ENCODE measurements around the gene PATE1. TPM values are rescaled to one million over a fixed set of nuclear protein-coding genes. Genes with fewer than 3 reads are reported as not detected.

PATE1 gene
- total RNA-seq, 1 experiment from 2014 or later = not detected

DNA sequence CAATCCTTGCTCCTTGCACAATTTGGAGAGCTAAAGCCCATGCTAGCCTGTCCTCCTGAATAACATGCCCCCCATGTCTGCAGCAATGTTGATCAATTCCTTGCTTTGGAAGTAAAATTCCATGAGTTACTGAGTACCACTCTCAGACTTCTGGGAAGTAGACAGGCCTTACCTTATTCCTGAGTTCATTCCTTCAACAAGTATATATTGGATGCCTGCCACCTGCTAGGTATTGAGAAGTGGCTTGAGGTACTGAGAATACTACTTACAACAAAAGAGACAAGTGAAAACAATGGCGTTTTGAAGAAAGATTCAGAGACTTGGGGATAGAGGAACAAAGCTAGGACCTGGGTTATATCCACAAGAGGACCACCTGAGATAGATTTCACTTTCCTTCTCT lies 20.2 kb downstream of the PATE1 start:
- H3K27me3 ChIP-seq (replicated peaks; ENCODE audit: control insufficient read depth, insufficient read depth, low read length) = 0 out of 2 replicates have a peak, but pooled peaks cover 2% of the 10 kb centered on the region
- no TSS peak for BruUV-seq (replicated peaks)
- no peaks in the 10 kb centered on the region for H3K9me3 Mint-ChIP-seq (ENCODE audit: unreplicated experiment)
- H3K4me3 ChIP-seq (ENCODE audit: low read depth, low read length) = no peak overlapping the region
- H3K27me3 Mint-ChIP-seq (ENCODE audit: insufficient read depth, unreplicated experiment) = peaks cover 35% of the 10 kb centered on the region
- intact Hi-C loops (cut with micrococcal nuclease; ENCODE audit: unreplicated experiment) = no loop called here
- no peaks in the 10 kb centered on the region for H3K36me3 Mint-ChIP-seq (ENCODE audit: insufficient read depth, unreplicated experiment)
- CTCF ChIA-PET = no interaction called here
- no peaks in the 10 kb centered on the region for H3K9me3 ChIP-seq
- DNase-seq = no peak
- H3K27ac Mint-ChIP-seq (ENCODE audit: unreplicated experiment) = no peak overlapping the region
- TF ChIP-seq, protein P1, sequence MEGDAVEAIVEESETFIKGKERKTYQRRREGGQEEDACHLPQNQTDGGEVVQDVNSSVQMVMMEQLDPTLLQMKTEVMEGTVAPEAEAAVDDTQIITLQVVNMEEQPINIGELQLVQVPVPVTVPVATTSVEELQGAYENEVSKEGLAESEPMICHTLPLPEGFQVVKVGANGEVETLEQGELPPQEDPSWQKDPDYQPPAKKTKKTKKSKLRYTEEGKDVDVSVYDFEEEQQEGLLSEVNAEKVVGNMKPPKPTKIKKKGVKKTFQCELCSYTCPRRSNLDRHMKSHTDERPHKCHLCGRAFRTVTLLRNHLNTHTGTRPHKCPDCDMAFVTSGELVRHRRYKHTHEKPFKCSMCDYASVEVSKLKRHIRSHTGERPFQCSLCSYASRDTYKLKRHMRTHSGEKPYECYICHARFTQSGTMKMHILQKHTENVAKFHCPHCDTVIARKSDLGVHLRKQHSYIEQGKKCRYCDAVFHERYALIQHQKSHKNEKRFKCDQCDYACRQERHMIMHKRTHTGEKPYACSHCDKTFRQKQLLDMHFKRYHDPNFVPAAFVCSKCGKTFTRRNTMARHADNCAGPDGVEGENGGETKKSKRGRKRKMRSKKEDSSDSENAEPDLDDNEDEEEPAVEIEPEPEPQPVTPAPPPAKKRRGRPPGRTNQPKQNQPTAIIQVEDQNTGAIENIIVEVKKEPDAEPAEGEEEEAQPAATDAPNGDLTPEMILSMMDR (IDR thresholded peaks at IDR 0.05; ENCODE audit: insufficient read depth in 1 of 2, low read depth in 1 of 2, low read length in 1 of 2, severe bottlenecking in 1 of 2, unreplicated experiment in 1 of 2) = no peak
- no peaks in the 10 kb centered on the region for H3K4me1 Mint-ChIP-seq (ENCODE audit: low read depth, unreplicated experiment)
- no peaks in the 10 kb centered on the region for H3K36me3 ChIP-seq (ENCODE audit: control insufficient read depth, insufficient read depth, low read length)
- POLR2A ChIA-PET = no interaction called here
- H3K4me3 Mint-ChIP-seq (ENCODE audit: unreplicated experiment) = no peak overlapping the region
- H3K4me1 ChIP-seq = 0 out of 2 replicates have a peak, but pooled peaks cover 3% of the 10 kb centered on the region

DNA sequence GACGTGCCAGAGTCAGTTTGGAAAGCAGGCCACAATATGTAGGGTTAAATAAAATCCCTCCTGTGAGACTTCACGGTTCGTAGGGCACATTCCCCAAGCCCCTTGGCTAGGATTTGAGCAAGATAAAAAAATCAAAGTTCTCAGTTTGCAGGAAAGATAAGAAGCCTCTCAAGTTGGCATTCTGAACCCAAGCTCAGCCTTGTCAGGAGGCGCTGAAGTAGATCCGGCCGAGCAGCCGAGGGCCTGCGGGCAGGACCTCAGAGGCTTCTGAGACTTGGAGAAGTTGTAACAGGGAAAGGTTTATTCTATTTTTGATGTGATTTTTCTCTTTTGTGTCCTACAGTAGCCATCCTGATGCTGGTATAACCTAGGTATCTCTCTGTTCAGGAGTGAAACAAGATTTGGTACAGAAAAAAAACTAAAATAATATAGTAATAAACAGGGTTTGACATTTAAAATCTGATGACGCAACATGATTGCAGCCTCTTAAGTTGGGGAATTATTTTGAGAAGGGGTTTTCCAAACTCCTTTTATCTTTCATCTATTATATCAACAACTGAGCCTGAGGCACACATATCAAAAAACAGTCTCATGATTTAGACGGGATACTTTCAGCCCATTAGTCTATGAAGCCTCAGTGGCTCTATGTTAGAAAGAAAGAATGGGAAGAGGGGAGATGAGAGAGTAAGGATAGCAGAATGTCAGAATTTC lies 22.4 kb downstream of the PATE1 start:
- H3K4me1 Mint-ChIP-seq (ENCODE audit: low read depth, unreplicated experiment) = no peaks in the 10 kb centered on the region
- ChIA-PET CTCF (no interaction called here), POLR2A (no interaction called here)
- 0 out of 2 replicates have a peak, but pooled peaks cover 3% of the 10 kb centered on the region for H3K4me1 ChIP-seq
- DNase-seq = no peak
- intact Hi-C loops (cut with micrococcal nuclease; ENCODE audit: unreplicated experiment) = no loop called here
- BruUV-seq (replicated peaks) = no TSS peak
- peaks cover 43% of the 10 kb centered on the region for H3K27me3 Mint-ChIP-seq (ENCODE audit: insufficient read depth, unreplicated experiment)
- H3K9me3 ChIP-seq = no peaks in the 10 kb centered on the region
- H3K4me3 ChIP-seq (ENCODE audit: low read depth, low read length) = no peak overlapping the region
- H3K36me3 Mint-ChIP-seq (ENCODE audit: insufficient read depth, unreplicated experiment) = no peaks in the 10 kb centered on the region
- no peak overlapping the region for H3K4me3 Mint-ChIP-seq (ENCODE audit: unreplicated experiment)
- 0 out of 2 replicates have a peak, but pooled peaks cover 2% of the 10 kb centered on the region for H3K27me3 ChIP-seq (replicated peaks; ENCODE audit: control insufficient read depth, insufficient read depth, low read length)
- TF ChIP-seq, protein P1 (IDR thresholded peaks at IDR 0.05; ENCODE audit: insufficient read depth in 1 of 2, low read depth in 1 of 2, low read length in 1 of 2, severe bottlenecking in 1 of 2, unreplicated experiment in 1 of 2) = no peak
- no peaks in the 10 kb centered on the region for H3K36me3 ChIP-seq (ENCODE audit: control insufficient read depth, insufficient read depth, low read length)
- H3K9me3 Mint-ChIP-seq (ENCODE audit: unreplicated experiment) = no peaks in the 10 kb centered on the region
- H3K27ac Mint-ChIP-seq (ENCODE audit: unreplicated experiment) = no peak overlapping the region

DNA sequence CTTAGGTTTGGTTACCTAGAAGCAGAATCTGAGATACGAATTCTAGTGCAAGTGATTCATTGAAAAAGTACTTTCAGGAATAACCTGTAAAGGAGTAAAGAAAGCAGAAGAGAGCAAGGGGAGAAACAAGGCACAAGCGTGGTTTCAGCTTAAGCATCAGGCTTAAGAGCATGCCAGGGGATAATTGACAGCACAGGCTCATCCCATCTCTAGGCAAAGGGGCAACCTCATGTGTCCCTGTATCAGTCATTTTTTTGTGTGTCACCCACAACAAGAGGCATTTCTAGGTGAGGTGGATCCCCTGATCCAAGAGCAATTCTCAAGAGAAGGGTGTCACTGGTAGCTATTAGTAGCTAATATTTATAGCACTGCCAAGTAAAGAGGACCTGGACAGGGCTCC lies 24.5 kb downstream of the PATE1 start:
- Histone ChIP-seq H3K36me3 (ENCODE audit: control insufficient read depth, insufficient read depth, low read length) (no peaks in the 10 kb centered on the region), H3K4me3 (ENCODE audit: low read depth, low read length) (no peak overlapping the region), H3K9me3 (no peaks in the 10 kb centered on the region), H3K4me1 (no peaks in the 10 kb centered on the region), H3K27me3 (replicated peaks; ENCODE audit: control insufficient read depth, insufficient read depth, low read length) (0 out of 2 replicates have a peak, but pooled peaks cover 2% of the 10 kb centered on the region)
- Mint-ChIP-seq H3K4me1 (ENCODE audit: low read depth, unreplicated experiment) (no peaks in the 10 kb centered on the region), H3K9me3 (ENCODE audit: unreplicated experiment) (no peaks in the 10 kb centered on the region), H3K4me3 (ENCODE audit: unreplicated experiment) (no peak overlapping the region), H3K27me3 (ENCODE audit: insufficient read depth, unreplicated experiment) (peaks cover 35% of the 10 kb centered on the region), H3K27ac (ENCODE audit: unreplicated experiment) (no peak overlapping the region), H3K36me3 (ENCODE audit: insufficient read depth, unreplicated experiment) (no peaks in the 10 kb centered on the region)
- TF ChIP-seq, protein P1 (IDR thresholded peaks at IDR 0.05; ENCODE audit: insufficient read depth in 1 of 2, low read depth in 1 of 2, low read length in 1 of 2, severe bottlenecking in 1 of 2, unreplicated experiment in 1 of 2) = no peak
- CTCF ChIA-PET = no interaction called here
- BruUV-seq (replicated peaks) = no TSS peak
- DNase-seq = no peak
- intact Hi-C loops (cut with micrococcal nuclease; ENCODE audit: unreplicated experiment) = no loop called here
- POLR2A ChIA-PET = no interaction called here
